ENCODE results near the gene RPUSD3.

RPUSD3 gene

GRCh38 chr3:9812870-9813483 lies 30.8 kb downstream of the RPUSD3 start:
- CTCF ChIA-PET: interaction anchor here (0.7 kb wide), 2 partner anchors 24 to 310 kb away, joined by 4 to 5 read pairs; no protein-coding TSS in a partner anchor

DNA sequence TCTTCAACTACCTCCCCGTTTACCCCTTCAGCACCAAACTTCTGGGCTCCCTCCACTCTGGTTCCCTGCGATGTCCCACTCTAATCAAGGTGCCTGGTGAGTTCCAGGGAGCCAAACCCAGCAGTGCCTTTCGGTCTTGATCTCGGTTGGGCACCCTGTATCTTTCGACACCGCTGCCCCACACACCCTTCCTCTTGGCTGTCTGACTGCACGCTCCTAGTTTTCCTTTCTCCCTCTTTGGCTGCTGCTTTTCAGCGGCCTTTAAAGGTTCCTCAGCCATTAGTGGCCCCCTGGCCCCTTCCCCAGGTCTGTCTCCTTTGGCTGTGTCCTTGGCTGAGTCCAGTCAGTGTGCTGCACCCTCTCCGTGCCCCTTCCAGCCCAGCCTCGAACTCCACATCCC lies 33.0 kb downstream of the RPUSD3 start:
- Histone ChIP-seq H3K9me3 (ENCODE audit: control insufficient read depth, insufficient read depth, low read depth, low read length) (no peaks in the 10 kb centered on the region), H3K27ac (ENCODE audit: extremely low read depth, low read depth, low read length) (no peak overlapping the region), H3K4me3 (ENCODE audit: low read depth, low read length) (no peak overlapping the region), H3K36me3 (ENCODE audit: control insufficient read depth in 2 of 2, insufficient read depth in 1 of 2, low read length in 2 of 2) (peaks cover 3 to 69% of the 10 kb centered on the region in 2 experiments; a peak in 2 of 3 replicates), H3K4me1 (ENCODE audit: control insufficient read depth, insufficient read depth, low read length) (peaks cover 6% of the 10 kb centered on the region; the same call in 1 of the 2 replicates)
- POLR2A ChIA-PET: no interaction called here
- TF ChIP-seq ZNF146 (tag by site-specific recombination; IDR thresholded peaks at IDR 0.05) (no peak), ZNF548 (tag by site-specific recombination; IDR thresholded peaks at IDR 0.05) (no peak), ZNF114 (tag by site-specific recombination; IDR thresholded peaks at IDR 0.05) (no peak), KLF7 (tag by site-specific recombination; IDR thresholded peaks at IDR 0.05; ENCODE audit: borderline replicate concordance) (no peak), GLI4 (tag by site-specific recombination; IDR thresholded peaks at IDR 0.05) (no peak), ZNF830 (tag by site-specific recombination; IDR thresholded peaks at IDR 0.05; ENCODE audit: low read depth) (no peak), ZBTB48 (tag by site-specific recombination; IDR thresholded peaks at IDR 0.05) (no peak), ZNF423 (tag by site-specific recombination; IDR thresholded peaks at IDR 0.05) (no peak), ZNF510 (tag by site-specific recombination; IDR thresholded peaks at IDR 0.05; ENCODE audit: insufficient replicate concordance) (no peak), ZNF670 (tag by site-specific recombination; IDR thresholded peaks at IDR 0.05; ENCODE audit: low read depth) (no peak), HOXA7 (CRISPR knock-in tag; IDR thresholded peaks at IDR 0.05; ENCODE audit: borderline replicate concordance) (no peak), ZNF214 (tag by site-specific recombination; IDR thresholded peaks at IDR 0.05; ENCODE audit: borderline replicate concordance) (no peak), HOXD13 (CRISPR knock-in tag; IDR thresholded peaks at IDR 0.05; ENCODE audit: borderline replicate concordance) (no peak), ZNF426 (tag by site-specific recombination; IDR thresholded peaks at IDR 0.05) (no peak), ZNF639 (tag by site-specific recombination; IDR thresholded peaks at IDR 0.05) (no peak), ZNF133 (tag by site-specific recombination; IDR thresholded peaks at IDR 0.05) (no peak)
- TF ChIP-seq, protein P1, sequence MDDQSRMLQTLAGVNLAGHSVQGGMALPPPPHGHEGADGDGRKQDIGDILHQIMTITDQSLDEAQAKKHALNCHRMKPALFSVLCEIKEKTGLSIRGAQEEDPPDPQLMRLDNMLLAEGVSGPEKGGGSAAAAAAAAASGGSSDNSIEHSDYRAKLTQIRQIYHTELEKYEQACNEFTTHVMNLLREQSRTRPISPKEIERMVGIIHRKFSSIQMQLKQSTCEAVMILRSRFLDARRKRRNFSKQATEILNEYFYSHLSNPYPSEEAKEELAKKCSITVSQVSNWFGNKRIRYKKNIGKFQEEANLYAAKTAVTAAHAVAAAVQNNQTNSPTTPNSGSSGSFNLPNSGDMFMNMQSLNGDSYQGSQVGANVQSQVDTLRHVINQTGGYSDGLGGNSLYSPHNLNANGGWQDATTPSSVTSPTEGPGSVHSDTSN (CRISPR knock-in tag; IDR thresholded peaks at IDR 0.05): no peak
- CTCF ChIA-PET: interaction anchor here (0.7 kb wide), 1 partner anchor 15 kb away, joined by 5 read pairs; no protein-coding TSS in a partner anchor

More at GRCh38 chr3:9812870-9813483, 30.8 kb downstream of the RPUSD3 start:
- no peak overlapping the region for H3K27ac ChIP-seq (ENCODE audit: extremely low read depth, low read depth, low read length)
- H3K9me3 ChIP-seq (ENCODE audit: control insufficient read depth, insufficient read depth, low read depth, low read length): no peaks in the 10 kb centered on the region
- POLR2A ChIA-PET: interaction anchor here (0.5 kb wide), 1 partner anchor 52 kb away, joined by 3 read pairs; no protein-coding TSS in a partner anchor
- peaks cover 6% of the 10 kb centered on the region; the same call in 1 of the 2 replicates for H3K4me1 ChIP-seq (ENCODE audit: control insufficient read depth, insufficient read depth, low read length)
- peaks cover 0 to 57% of the 10 kb centered on the region in 2 experiments; a peak in 2 of 3 replicates for H3K36me3 ChIP-seq (ENCODE audit: control insufficient read depth in 2 of 2, insufficient read depth in 1 of 2, low read length in 2 of 2)
- H3K4me3 ChIP-seq (ENCODE audit: low read depth, low read length): no peak overlapping the region
- TF ChIP-seq KLF10 (tag by site-specific recombination; IDR thresholded peaks at IDR 0.05) (no peak), BCL11B (tag by site-specific recombination; IDR thresholded peaks at IDR 0.05; ENCODE audit: low read depth) (no peak), ZSCAN16 (tag by site-specific recombination; IDR thresholded peaks at IDR 0.05) (no peak)
- TF ChIP-seq, protein P2, sequence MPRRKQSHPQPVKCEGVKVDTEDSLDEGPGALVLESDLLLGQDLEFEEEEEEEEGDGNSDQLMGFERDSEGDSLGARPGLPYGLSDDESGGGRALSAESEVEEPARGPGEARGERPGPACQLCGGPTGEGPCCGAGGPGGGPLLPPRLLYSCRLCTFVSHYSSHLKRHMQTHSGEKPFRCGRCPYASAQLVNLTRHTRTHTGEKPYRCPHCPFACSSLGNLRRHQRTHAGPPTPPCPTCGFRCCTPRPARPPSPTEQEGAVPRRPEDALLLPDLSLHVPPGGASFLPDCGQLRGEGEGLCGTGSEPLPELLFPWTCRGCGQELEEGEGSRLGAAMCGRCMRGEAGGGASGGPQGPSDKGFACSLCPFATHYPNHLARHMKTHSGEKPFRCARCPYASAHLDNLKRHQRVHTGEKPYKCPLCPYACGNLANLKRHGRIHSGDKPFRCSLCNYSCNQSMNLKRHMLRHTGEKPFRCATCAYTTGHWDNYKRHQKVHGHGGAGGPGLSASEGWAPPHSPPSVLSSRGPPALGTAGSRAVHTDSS (tag by site-specific recombination; IDR thresholded peaks at IDR 0.05): peak; percentile 67; the same call in 1 of the 2 replicates

Measured in HEK293 (cell line).